ENCODE data around the gene TENT4A.

TENT4A gene

DNA sequence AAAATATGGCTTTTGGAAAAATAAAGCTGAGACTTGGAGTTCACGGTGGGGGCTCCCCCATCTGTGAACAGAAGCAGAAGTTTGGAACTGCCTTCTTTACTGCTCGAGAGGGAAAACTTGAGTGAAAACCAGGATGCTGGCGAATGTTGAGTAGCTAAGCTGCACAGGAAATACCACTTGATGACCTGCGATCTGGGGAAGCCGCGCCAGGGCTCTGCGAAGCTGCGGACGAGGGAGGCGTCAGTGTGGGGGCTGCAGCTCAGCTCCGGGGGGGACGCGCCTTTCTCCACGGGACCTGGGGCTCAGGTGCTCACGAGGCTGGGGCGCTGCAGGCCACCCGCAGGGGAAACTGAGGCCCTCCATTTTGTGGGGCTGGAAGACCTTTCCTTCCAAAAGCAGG lies 62.3 kb downstream of the TENT4A start:
- DNase-seq: no peak

DNA sequence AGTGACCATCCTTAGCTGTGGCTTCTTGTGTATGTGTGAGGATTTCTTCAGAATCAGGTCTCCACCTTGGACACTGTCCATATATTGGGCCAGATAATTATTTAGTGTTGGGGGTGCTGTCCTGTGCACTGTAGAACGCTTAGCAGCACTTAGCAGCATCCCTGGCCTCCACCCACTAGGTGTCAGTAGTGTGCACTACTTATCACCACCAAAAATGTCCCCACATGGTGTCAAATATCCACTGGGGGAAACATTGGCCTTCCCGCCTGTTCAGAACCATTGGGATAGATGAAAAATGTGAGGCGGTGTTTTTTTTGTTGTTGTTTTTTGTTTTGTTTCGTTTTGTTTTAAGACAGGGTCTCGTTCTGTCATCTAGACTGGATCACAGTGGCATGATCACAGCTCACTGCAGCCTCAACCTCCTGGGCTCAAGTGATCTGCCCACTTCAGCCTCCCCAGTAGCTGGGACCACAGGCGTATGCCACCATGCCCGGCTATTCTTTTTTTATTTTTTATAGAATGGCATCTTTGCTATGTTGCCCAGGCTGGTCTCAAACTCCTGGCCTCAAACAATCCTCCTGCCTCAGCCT lies 67.7 kb downstream of the TENT4A start:
- no peak for DNase-seq

DNA sequence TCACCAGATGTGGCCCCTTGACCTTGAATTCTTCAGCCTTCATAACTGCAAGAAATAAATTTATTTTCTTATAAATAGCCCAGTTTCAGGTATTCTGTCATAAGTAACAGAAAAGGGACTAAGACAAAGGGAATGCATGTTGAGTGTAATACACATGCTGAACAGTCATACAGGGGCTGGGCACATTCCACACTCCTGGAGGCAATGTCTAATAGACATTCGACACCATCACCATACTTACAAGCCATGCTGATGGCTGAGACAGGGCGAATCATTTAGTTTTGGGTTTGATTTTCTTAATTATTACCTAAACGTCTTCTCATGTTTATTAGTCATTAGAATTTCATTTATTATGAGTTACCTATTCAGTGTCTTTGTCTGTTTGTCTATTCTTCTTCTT lies 68.5 kb downstream of the TENT4A start:
- no peak for DNase-seq

DNA sequence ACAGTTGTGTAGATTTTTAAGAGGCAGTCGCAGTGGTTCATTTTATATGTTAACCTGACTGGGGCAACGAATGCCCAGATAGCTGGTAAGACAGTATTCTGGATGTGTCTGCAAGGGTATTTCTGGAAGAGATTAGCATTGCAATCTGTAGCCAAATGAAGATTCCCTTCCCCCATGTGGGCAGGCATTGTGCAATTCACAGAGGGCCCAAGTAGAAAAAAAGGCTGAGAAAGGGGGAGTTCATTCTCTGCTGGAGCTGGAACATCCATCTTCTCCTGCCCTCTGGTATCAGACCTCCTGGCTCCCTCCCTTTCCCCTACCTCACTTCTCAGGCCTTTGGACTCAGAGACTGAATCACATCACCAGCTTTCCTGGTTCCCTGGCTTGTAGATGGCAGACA lies 70.6 kb downstream of the TENT4A start:
- DNase-seq: no peak

DNA sequence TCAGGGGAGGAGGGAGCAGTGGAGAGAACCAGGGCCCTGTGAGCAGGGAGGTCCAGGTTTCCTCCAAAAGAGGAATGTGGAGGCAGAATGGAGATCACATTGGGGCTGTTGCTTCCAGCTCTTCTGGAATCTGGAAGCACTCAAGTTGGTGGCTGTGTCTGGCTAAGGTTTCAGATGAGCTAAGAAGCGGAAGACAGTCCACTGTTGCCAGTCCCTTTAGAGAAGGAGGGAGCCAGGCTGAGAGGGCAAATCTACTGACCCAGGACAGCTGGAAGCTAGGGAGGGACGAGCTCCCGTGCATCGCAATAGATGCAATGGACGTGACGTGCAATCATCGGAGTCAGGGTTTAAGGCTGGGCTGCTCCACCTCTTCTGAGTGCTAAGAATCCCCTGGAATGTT lies 71.2 kb downstream of the TENT4A start:
- DNase-seq: no peak

DNA sequence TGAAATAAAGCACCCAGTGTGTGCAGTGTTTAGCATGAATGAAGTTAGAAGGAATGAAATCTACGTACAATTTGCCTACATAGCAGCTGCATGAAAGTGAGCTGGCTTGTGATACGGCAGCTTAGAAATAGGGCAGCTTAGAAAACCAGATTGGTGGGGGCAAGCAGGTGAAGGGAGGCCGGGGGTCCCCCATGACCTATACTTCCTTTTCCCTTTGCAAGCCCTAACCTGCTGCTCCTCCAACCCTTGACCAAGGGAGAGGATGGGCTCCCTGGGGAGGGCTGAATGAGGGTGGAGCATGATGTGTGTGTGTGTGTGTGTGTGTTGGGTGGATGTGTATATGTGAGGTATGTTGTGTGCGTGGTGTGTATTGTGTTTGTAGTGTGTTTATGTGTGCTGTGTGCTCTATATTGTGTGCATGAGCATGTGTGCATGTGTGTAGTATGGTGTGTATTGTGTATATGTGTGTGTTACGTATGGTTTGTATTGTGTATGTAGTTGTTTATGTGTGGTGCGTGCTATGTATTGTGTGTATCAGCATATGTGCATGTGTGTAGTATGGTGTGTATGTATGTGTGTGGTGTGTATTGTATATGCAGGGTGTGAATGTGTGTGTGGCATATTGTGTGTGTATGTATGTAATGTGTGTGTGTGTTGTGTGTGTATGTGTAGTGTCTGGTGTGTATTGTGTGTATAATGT lies 72.1 kb downstream of the TENT4A start:
- DNase-seq: no peak

DNA sequence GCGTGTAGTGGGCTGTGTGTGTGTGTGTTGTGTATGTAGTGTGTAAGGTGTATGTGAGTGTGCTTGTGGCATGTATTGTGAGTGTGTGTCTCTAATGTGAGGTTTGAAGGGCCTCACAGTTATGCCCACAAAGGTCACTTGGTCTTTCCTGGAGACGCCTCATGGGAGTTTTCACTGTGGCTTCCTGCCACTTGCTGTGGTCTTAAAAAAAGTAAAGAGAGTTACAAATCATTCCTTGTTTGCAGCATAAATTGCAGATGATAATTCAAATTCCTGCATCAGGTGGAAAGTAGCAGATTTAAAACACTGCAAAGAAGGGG lies 72.6 kb downstream of the TENT4A start:
- DNase-seq: no peak

DNA sequence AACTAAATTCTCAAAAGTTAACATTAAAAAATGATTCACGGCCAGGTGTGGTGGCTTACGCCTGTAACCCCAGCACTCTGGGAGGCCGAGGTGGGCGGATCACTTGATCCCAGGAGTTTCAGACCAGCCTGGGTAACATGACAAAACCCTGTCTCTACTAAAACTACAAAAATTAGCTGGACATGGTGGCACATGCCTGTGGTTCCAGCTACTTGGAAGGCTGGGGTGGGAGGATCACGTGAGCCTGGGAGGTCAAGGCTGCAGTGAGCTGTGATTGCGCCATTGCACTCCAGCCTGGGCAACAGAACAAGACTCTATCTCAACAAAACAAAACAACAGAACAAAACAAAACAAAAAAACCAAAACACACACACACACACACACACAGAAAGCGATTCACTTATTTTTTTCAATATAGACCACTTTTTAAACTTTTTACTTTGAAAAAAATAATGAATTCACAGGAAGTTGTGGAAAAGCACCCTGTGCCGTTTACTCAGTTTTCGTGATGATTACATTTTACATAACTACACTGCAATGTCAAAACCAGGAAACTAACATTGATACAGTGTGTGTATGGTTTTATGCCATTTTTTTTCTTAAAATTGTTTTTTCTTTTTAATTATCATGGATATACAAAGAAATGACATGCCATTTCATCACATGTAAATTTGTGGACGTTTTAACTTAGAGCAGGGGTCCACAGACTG lies 73.7 kb downstream of the TENT4A start:
- DNase-seq: no peak

DNA sequence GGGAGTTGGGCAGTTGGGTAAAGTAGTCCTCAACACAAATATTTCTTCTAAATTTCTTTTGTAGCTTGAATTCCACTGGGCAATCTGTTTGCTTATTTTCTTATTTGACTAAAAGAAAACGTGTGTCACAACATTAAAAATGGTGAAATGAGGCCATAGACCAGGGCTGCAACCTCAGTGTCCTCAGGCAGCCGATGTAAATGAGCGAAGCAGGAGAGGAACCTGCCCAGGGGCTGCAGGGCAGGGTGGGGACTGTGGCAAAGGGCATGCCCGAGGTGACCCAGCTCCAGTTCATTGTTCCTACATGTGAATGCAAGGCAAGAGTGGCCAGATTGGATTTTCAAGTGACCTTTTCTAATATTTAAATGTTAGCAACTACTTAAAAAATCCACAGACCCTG lies 74.7 kb downstream of the TENT4A start:
- DNase-seq: no peak

DNA sequence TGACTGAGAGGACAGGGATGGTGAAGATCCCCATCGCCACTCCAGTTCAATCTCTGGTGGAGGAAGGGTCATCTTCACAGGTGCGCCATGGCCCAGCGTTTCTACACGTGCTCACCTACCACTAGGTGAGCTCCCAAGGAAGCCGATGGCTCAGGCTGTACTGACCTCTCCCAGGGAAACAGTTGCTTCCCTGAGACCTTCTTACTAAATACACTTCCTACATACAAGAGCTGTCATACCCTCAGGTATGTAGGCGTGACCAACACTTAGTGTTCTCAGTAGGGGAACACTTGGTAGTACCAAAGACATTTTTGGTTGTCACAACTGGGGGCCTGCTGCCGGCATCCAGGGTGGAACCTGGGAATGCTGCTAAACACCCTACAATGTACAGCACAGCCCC lies 75.2 kb downstream of the TENT4A start:
- no peak for DNase-seq

DNA sequence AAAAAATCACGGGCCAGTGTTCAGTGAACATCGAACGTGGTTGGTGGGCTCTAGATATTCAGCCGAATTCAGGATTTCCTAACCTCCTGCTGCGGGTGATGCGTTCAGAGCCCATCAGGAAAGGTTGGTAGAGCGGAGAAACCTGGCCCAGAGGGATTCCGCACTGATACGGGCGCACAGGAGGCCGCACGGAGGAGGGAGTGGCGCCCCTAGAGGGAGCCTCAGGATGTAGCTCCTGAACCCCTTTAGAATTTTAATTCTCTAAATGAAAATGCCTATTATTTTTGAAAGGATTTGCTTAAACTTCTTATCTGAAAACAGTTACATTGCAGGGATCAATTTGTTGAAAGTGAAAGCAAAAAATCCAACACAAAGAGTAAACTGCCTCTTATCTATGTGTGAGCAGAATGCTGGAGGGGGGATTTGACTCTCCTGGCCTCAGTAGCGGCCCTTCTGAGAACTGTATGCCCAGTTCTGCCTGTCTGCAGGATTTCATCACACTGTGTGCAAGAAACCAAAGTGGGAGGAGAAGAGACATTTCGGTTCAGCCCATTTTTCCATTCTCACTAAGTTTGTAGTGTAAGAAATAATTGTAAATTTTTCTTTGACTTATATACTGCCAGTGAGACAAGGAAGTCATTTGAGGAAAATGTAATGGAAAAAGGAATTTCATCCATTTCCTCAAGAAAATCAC lies 75.9 kb downstream of the TENT4A start:
- no peak for DNase-seq

DNA sequence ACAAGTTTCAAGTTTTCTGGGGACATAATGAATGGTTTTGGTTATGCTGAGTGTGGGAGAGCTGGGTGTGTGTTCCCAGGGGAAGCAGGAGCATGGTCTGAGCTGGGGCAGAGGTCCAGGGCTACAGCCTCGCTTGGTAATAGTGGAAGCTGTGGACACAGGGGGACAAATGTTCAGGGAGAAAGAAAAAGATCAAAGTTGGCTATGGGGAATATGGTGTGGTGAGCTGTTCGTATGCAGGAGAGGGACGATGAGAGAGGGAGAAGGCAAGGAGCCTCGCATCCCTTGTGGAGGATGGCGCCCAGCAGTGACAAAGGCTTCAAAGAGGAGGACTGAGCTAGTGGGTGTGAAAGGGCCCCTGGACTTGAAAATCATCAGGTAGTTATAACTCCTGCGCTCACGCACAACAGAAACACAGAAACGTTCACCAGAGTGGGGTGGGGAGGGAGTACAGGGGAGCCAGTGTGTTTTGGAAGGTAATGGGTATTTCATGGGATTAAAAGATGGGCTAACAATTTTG lies 77.2 kb downstream of the TENT4A start:
- no peak for DNase-seq

DNA sequence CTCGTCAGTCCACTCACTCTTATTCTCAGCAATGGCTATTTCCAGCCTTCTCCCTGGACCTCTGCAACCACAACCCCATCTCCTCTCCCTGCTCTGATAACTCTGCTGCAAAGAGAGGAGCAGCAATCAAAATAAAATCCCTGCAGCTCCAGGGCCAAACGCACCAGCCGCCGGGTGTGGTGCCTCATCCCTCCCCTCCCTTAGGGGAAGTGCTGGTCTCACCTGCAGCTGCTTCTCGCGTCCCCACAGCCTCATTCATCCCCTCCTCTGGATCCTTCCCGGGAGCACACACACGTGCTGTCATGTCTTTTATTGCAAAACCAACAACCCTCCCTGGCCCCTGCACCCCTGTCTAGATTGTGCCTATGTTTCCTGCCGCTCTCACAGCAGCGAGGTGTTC lies 77.8 kb downstream of the TENT4A start:
- no peak for DNase-seq

DNA sequence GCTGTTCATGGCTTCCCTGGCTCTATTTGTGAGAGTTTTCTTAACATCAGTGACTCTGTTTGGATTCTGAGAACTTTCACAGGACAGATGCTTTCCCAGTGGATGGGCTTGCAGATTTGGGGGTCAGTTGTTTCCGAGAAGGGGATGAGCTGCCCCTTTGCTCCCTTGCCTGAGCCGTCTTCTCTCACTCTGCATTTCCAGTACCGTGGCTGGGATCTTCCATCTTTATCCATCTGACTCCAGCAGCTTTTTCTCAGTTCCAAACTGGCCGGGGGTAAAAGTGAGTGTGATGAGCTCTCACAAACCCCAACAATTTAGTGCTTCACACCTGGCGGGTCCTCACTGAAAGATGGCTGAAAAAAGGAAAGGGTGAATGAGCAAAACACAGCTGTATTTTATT lies 79.1 kb downstream of the TENT4A start:
- no peak for DNase-seq

DNA sequence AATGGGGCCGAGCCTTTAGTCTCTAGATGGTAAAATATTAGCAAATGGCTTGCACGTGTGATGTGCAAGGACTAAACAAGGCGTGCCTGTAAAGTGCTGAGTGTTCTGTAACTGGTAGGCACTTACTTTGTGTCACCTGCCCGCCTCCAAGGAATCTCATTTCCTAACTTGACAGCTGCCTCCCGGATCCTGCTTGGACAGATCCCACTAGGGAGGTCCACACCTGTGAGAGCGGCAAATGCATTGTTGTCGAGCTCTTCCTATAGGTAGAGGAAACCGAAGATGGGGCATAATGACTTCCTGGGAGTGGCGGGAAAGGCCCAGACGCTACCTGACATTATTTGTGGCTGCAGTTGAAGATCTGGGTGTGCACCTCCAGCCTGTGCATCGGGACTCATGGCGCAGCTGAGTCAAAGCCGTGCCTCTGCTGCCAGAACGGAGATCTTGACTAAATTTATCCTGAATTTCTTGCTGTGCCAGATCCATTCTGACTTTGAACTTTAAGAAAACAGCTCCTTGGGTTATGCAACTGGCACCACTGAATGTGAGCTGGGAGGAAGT lies 79.8 kb downstream of the TENT4A start:
- DNase-seq: no peak

DNA sequence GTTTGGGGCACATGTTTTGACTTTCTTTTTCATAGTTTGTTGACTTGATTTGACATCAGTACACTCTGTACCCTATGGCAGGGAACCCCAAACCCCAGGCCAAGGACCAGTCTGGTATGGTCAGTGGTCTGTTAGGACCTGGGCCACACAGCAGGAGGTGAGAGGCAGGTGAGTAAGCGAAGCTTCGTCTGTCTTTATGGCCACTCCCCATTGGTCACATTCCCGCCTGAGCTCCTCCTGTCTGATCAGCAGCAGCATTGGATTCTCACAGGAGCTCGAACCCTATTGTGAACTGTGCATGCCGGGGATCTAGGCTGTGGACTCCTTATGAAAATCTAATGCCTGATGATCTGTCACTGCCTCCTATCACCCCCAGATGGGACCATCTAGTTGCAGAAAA lies 88.0 kb downstream of the TENT4A start:
- no peak for DNase-seq

DNA sequence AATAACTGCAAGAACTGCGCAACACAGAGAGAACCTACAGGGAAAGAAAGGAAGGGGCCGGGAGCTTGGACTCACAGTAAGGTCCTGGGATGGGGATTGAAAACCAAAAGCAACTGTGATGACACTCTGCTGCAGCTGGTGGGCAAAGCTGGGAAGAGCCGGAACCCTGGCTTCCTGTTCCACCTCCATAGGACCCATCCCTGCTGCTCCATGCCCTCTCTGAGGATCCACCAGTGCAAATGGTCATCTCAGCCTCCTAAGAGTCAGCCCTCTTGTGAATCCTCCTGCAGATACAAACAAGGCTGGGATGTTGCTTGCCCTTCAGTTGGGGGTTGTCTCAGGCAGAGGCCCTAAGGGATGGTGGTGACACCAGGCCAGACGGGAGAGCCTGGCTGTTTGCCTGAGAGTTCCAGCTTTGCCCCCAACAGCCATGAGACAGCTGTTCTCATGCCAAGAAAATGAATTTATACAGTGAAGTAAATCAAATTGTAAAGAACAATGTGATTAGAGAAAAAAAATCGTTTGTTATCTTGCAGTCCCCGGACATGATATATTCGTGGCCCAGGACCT lies 90.8 kb downstream of the TENT4A start:
- DNase-seq: no peak

DNA sequence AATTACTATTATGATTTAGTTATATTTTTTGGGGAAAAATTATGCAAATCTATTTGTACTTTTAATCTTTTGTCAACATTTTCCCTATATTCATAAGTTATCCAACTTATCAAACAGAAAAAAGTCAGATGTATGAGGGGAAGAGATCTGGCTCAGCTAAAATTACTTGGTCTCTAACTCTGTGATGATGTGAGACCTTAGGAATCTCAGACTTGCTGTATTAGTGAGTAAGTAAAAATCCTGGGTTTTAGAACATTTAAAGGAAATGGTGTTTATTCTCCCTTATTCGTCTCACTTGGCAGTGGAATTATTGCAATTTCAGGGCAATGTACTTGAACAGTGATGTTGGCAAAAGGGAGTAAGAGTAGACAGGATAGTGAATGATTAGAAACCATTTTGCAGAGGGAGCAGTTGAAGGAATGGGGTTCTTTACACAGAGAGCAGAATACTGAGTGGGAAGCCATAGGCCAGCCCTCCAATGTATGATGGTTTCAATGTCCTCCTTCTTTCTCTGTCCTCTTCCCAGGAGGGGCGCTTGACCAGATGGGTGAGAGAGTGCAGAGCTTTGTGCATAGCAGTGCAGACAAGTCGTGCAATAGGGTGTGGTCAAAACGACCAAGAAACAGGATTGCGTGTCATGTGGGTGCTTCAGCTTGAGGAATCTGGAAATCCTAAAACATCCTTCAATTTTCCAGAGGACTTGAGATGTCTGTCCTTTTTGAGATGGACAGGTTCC lies 91.7 kb downstream of the TENT4A start:
- DNase-seq: no peak

DNA sequence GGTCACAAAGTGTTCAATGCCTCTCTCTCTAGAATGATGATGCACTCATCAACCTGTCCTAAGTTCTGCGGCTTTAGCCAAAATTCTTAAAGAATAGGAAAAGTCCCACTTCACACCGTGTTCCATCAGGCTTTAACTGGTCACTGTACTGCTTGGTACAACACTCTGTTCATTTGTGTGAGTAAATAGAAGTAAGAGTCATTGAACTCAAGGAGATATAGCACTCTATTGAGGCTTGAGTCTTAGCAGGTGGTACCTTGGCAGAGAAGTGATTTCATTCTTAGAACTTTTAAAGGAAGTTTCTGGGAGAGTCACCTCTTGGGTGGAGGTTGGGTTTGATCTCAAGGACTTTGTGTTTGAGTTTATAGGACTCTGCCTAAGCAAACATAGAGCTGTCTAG lies 92.6 kb downstream of the TENT4A start:
- DNase-seq: no peak

All from activated CD4-positive, alpha-beta T cell treated with anti-CD3 and anti-CD28 coated beads, Interleukin-2, amount 50 U/mL, for 4 hours (primary cell).